OCI-LY3 (cell line): ENCODE data around the gene LSM7.

Experiments
- CTCF ChIP-seq: fragments of 200-600, 300-600 bp; sonication (generic); IDR thresholded peaks from 2 replicates; pipeline ENCODE4 v1.5.1; 2014; ENCODE audit warnings: antibody characterized with exemption, low read length, low read depth
- EZH2phosphoT487 ChIP-seq: fragments of 200-600 bp; shearing (Covaris generic); IDR thresholded peaks from 2 replicates; pipeline ENCODE4 v1.6.1; 2018; ENCODE audit warnings: antibody characterized with exemption, mixed run types, low read depth

- TF ChIP-seq CTCF (no peak), EZH2phosphoT487 (no peak)
Measured at GRCh38 chr19:2312820-2313501, 15.4 kb downstream of the LSM7 start.
